ENCODE results near the gene UNC13D.

The UNC13D gene

DNA sequence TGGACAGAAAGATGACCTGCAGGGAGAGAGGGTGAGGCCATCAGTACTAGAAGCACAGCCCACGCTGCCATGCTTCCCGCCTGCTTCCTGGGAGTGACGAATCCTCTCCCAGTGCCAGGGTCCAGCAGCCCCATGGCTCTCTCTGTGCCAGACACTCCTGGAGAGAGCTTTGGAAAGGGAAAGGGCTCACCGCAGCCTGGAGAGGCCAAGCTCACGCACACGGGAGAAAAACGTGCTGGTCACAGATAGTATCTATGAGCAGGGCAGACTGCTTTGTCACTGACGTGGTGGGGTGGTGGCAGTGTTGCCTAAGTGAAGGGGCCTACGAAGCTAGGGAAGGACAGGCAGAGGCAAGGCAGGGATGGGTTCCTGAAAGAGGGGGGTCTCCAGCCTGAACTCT is 5.5 kb upstream of the UNC13D start:
- DNase-seq = no peak

DNA sequence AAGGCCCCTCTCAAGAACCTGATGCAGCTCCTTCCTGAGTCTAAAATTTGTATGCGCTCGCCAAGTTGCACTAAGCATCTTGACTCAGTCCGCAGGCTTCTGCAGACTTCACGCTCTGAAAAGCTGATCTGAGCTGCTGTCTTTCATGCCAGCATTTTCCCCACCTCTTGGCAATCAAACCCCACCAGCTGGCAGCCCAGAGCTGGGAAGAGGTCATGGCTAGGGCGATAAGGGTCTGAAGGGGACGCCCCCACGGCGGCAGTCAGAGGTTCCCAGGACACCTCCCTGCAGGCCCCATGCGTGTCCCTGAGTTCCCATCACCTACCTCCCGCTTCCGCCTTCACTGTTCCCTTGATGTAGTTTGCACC is 5.1 kb upstream of the UNC13D start:
- no peak for DNase-seq

DNA sequence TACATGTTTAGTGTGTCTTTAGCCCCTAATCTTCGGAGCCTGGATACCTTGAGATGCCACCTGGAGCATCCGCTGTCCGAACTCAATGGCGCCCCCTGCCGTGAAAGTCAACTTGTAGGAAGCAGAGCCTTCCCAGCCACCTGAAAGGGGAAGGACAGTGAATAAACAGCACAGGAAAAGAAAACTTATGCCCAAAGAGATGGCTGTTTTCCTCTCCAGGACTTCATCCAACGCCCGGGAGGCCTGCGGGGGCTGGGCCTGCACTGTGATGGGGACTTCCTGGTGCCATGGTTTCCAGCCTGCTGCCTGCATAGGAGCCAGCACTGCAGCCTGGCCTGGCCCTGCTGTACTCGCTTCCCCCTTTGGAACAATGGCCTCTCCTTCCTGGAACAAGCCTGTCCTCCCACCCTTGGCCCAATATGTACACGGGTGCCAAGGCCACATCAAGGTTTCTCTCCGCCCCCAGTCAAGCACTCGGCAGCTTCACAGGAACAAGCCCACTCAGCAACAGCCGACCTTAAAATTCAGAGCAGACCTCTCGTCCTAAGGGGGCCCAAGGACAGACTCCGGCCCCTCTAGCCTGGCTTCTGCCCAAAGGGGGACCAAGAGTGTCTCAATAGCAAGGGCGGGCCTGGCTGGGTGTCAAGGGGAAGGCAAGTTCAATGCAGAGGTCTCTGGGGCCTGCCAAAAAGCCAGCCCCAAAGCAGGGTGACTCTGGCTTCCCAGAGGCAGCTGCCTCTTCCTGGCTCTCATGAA is 4.5 kb upstream of the UNC13D start:
- peak; percentile 56 to 81 (median 69) for DNase-seq

DNA sequence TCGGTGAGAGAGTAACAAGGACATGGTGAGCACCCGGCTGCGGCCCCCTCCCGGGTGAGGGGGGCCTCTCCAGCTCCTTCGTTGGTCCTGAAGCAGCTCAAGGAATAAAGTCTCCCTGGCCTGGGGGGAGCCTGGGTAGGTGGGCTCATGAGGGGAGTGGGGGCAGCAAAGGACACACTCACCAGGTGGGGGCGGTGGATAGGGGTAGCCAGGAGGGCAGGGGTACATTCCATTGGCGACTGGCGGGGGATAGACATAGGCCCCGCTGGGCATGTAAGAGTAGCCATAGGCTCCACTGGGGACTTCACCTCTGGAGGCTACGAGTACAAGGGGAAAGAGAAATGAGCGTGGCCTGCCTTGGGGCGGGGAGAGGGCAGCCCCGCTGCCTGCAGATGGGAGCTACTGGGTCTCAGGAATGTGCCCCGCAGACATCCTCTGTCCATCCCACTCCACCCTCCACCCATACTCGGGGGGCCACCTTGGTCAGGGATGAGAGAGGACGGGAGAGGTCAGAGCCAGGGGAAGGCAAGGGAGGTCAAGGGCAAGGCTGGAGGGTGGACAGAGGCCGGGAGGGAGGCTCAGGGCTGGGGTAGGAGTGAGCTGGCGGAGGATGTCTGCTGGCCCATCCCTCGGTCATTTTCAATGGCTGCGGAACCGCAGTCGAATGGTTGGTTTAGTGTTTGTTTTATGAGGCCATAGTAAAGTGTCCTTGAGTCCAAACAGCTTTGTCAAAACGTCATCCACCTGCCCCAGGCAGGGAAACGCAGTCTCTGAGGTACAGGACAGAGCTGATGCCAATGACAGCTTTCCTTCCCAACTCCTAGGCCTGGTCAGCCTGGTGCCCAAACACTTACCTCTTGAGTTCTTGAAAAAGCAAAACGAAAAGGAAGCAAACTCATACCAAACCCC is 3.7 kb upstream of the UNC13D start:
- no peak for DNase-seq

DNA sequence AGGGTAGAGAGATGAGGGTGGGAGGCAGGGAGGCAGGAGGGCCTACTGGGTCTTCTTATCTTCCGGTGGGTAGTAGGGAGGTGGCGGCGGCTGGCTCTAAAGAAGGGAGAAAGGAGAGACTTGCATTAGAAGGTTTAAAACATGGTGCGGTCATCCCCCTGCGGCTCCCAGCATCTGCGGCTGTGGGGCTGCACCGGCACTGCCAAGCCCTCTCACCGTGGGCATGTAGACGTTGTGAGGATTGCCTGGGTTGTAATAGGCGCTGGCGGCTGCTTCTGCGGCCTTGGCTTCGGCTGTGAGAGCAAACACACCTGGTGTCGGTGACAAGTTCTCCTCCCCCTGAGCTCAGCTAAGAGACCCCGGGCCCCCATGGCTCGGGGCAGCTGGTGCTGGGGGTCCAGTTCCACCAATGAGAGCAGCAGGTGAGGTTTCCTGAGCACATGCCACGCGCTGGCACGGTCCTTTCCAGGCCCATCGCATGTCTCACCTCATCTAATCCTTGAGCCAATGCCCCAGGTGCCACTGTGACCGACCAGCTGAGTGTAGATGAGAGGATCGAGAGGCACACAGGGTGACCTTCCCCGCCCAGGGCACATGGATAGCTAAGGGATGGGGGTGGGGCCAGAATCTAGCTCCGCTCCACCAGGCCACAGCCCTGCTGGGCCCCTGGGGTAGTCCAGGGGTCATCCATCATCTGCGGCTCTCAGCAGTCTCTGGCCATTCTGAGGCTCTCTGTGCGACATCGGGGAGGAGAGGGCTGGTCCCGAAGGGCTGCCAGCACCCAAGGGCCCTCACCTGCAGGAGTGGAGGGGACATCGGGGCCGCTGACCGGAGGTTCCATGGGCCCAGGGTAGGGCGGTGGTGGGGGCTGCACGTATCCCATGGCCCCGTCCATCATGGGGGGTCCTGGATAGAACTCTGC is 2.7 kb upstream of the UNC13D start:
- no peak for DNase-seq

DNA sequence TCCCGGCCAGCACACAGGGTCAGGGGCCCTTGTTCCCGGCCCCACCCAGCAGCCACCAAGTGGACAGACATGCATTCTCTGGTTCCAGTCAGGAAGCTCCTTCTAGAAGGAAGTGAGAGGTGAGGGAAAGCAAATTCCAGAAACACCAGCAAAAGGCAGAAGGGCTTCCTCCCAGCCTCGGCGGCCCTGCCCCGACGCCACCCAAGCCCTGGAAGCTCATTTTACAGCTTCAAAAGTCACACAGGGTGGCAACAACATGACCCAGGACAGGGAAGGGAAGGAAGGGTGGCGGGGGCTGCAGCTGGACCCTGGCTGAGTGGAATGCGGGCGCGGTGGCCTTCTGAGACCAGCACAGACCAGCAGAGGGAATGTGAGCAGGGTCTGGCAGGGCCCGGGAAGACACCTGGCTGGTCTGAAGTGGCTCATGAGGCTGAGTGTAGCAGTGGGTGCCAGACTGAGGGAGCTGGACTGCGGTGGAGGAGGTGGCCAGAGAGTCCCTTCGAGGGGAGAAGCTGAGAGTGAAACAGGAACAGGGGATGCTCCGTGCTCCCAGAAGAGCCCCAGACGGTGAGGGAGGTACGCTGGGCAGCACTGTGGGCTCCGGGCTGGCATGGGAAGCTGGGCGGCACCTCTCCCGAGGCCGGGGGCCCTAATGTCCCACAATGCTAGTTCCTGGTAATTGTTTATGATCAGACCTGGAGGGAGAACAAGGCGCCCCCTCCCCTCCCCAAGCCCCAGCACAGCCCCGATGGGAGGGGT is 1.9 kb upstream of the UNC13D start:
- no peak for DNase-seq

DNA sequence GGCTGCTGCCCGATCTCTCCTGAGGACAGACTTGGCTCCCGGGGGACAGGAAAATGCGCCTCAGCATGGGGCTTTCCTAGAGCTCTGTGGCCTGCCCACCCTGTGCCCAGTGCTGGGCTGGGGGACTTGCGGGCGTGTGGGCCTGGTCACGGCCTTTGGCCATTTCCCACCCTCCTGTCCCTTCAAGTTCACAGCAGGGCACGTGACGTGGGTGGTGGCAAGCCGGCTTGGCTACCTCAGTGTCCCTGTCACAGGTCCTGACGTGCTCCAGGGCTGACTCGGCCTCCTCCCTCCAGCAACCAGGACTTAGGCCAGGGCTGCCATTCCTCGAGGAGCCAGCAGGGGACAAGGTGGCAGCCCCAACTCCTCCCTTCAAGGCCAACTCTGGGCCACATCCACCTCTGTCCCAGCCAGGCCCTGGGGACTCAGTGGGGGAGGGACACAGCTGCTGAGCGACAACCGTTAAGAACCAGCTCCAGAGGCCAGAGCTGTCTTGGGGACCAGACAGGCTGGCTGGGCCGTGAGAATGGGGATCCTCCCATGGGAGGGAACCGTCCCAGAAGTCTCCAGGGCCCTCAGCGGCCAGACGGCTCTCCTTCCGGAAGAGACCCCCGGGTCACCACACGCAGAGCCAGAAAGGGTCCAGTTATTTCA is 981 bp upstream of the UNC13D start:
- DNase-seq = peak in 2 of 4 experiments; percentile 34 to 44

DNA sequence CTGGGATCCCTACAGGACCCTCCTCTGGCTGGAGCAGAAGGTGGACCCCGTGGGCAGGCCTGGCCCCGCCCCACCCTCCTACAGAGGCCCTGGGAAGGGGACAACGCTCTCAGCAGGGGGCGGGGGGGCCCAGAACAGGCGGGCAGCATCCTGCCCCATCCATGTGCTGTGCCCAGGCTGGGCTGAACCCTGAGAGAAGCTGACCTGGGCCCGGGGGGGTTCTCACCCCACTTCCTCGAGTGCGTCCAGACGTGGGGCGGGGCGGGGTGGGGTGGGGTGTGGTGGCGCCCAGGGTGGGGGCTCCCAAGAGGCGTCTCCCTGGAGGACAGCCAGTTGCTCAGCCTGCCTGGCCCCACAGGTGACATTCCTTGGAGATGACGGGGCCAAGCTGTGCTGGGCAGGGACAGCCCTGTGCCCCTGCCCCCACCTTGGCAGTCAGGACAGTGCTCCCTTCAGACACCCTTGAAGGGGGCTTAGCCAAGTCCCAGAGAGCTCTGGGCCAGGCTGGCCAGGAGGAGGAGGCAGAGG is 390 bp upstream of the UNC13D start:
- DNase-seq = no peak

DNA sequence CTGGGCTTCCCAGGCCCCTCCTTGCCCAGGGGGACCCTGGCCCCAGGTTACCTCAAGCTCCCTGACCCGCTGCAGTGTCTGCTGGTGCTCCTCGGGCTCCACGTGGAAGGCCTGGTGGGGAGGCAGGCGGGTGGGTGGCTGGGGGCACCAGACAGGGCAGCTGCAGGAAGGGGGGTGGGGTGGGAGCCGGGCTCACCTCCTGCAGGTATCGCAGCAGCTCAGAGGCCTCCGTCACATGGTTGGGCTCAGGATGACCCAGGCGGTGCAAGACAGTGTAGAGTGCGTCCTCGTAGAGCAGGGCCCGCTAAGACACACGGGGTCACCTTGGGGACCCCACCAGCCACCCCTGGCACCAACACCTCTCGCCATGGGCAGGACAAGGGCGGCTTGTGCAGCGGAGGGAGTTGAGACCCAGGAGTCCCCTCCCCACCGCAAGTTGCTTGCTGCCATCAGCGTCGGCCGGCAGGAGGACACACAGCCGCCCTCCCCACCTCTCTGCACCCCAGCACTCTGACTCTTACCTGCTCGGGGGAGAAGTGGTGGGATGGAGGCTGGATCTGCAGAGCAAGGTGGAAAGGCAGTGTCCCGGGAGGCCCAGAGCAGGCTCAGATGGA is 1.1 kb downstream of the UNC13D start:
- no peak for DNase-seq

DNA sequence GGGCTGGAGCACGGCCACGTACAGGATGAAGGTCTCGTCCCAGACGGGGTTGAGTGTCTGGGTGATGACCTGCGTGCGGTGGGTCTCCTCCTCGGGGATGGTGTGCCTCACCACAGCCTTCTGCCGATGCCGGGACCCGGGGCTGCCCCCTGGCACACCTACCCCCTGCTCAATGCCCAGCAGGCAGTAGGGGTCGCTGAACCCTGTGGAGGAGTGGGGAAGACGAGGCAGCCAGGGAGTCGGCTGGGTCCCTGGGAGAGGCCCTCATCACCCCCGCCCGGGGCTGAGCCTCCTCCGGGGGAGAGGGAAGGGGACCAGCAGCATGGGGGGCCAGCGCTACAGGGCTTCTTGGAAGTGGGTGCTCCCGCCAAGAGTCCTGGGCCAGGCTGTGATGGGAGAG is 1.8 kb downstream of the UNC13D start:
- no peak for DNase-seq

DNA sequence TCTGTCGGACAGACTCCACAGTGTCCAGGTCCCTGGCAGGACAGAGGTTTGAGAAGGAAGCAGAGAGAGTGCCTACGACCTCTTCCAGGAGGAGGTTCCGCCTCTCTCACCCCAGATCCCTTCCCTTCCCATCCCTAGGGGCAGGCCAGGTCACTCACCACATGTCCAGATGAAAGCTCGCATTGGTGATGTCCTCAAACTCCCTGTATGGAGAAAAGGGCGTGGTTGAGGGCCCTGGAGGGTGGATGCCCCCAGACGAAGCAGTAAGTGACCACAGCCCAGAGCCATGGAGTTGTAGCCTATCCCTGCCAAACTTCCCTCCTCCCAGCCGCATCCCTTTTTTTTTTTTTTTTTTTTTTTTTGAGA is 3.4 kb downstream of the UNC13D start:
- no peak for DNase-seq

DNA sequence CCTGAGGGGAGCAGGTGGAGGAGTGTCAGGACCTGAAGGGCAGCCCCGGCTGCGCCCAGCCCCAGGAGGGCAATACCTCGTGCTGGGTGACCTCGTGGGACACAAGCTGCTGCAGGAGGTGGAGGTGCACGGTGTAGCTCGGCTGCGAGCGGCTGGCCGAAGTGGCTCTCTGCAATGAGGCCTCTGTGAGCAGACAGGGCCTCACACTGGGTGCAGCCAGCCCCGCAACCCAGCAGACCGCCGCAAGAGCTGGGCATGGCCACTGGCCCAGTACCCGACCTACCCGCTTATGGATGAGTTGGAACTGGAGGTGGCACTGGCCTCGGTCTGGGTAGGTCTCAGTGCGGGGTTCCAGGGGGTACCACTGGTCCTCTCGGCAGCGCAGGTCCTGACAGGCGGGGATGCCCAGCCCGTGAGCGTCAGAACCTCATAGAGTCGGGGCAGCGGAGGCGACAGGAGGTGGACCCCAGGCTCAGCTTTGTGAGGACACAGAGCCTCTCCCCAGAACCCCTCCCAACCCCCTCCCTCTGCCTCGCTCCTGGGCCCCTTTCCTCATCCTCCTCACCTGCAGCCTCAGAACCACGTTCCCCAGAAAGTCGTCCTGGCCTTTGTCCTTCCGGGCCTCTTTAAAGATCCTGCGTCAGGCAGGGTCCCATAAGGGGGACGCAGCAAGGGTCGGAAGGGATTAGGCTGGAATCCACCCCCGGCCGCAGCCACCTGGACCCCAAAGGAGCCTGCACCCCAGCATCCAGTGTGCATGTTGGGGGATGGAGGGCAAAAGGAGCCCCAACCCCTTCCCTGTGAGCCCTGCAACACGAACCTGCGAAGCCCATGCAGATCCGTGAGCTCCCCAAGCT is 4.0 kb downstream of the UNC13D start:
- DNase-seq = no peak

DNA sequence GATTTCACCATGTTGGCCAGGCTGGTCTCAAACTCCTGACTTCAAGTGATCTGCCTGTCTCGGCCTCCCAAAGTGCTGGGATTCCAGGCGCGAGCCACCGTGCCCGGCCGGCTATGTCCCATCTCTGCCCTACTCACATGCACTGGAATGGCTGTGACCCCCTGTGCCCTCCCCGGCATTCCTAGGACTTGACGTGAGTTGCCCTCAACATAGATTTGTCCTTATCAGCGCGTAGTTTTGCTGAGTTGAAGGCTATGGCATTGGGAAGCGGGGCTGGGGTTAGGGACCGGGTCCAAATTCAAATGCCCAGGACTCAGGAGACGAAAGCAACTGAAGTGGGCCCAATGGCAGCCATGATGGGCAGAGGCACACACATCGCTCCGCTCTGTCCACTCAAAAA is 5.8 kb downstream of the UNC13D start:
- DNase-seq = no peak

DNA sequence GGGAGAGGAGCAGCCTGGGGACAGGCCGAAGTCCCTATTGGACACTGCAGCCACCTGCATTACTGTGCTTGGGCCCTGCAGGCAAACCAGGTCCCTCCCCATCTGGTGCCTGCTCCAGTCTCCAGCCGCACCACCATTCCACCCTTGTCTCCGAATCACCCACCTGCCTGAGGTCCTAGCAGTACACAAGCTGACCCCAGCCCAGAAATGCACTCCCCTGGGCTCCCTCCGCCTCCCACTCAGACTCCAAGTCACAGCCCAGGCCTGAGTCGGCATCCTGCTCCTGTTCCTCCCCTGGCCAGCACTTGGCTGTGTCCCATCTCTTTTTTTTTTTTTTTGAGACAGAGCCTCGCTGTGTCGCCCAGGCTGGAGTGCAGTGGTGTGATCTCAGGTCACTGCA is 6.3 kb downstream of the UNC13D start:
- DNase-seq = no peak

DNA sequence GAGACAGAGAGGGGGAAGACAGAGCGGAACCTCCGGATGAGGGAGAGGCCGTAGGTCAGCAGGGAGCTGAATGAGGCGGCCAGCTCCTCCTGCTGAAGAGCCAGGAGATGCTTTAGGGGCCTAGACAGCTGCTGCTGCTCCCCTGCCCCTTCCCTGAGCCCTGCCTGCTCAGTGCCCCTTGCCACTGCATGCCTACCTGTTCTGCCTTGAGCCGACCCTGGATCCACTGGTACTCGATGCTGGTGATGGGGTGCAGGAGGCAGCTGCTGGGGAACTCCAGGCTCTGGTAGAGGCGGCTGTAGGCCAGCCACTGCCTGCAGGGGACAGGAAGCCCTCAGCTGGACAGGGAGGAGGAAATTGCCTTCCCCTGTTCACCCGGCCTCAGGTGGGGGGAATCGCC is 7.6 kb downstream of the UNC13D start:
- DNase-seq = no peak

DNA sequence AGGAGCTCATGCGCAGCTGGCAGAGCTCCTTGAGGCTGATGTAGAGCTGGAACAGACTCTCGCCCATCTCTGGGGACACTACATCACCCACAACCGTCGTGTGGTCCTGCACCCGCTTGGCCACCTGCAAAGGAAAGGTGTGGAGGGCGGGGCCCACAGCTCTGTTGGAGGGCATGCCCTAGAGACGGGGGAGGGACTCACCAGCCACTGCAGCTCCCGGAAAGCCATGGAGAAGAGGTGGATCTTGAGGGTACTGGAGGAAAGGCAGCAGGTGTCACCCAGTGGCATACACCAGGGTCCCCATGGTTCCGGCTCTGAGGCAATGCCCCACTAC is 8.6 kb downstream of the UNC13D start:
- no peak for DNase-seq

DNA sequence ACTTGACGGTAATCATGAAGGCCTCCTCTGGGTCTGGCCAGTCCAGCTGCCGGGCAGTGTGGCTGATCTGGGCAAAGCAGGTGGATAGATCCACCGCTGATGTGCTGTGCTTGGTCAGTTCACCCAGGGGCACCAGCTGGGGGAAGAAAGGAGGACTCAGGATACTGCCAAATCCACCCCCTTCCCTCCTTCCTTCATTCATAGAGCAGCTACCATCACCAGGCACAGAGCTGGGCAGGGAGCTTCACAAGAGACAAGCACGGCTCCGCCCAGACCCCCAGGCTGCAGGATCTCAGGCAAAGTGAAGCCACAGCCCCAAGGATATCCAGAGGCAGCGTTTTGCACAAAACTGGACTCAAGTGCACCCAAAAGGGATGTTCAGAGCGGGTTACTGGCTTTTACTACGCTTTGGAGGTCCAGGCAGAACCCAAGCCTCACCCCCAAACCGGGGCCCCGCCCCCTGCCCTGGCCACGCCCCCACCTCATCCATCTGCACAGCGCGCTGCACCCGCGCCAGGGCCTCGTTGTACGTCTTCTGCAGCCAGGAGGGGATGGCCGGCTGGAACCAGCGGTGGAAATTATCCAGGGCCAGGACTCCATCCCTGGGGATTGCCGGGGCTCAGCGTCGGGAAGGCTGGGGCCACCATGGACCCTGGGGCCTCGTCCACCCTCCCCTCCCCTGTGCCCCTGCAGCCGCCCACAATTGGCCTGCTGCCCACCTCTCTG is 9.1 kb downstream of the UNC13D start:
- DNase-seq = no peak

DNA sequence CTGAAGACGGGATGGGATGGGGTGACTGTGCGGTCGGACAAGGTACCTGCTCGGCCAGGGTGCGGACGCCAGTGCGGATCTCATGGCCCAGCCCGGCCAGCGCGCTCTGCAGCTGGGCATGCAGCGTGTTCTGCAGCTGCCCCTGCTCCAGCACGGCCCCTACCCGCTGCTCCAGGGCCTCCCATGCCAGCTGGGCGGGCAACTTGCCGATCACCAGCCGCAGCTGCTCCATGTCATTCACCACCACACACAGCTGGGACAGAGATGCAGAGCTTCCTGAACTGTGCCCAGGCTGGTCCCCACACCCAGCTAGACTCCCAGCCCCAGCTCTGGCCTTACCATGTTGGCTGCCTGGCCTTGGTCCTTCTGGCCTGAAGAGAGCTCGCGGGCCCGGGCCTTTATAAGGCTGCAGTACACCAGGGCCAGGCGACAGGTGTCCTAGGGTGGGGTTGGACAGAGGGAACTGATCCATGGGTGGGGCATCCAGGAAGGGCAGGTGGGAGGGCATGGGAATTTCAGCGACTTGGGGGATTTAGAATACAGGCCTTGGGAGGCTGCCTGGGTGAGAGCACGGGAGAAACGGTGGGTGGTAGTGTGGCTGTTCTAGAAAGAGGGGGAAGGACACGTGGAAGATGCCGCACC is 9.8 kb downstream of the UNC13D start:
- no peak for DNase-seq

Measured in activated CD4-positive, CD25-positive, alpha-beta regulatory T cell (primary cell).